IMR-90 (cell line): ENCODE measurements around the gene NDUFB4. TPM values are rescaled to one million over a fixed set of nuclear protein-coding genes. Genes with fewer than 3 reads are reported as not detected.

Experiments used
- ATAC-seq: fragments of 200-7000 bp; cut with Tn5 transposase; 2 replicates; pipeline ENCODE4 v1.9.1; 2020; ENCODE audit warnings: low read depth, mild to moderate bottlenecking, moderate library complexity
- BruUV-seq: library from RNA; stranded (reverse); fragments of 400-500 nt; replicated peaks from 2 replicates; lab custom pipeline; 2021; lab: Mats Ljungman, UMichigan
- CTCF ChIA-PET: fragments of 300-600 bp; formaldehyde crosslinking; extraction: SDS; loops from one replicate; lab custom pipeline; 2021; ENCODE audit warnings: antibody characterized with exemption; lab: Yijun Ruan, JAX
- POLR2A ChIA-PET: fragments of 300-600 bp; sonication (Branson Sonifier 250); formaldehyde crosslinking; loops from one replicate; lab custom pipeline; 2022; ENCODE audit warnings: antibody characterized with exemption; ENCODE audit not compliant: unreplicated experiment; lab: Charles Lee
- DNase-seq: peaks from one replicate; pipeline ENCODE4 v3.0.0; 2013
- H2AFZ ChIP-seq: replicated peaks from 2 replicates; pipeline ENCODE3; 2013; ENCODE audit warnings: low read length, mild to moderate bottlenecking; ENCODE audit not compliant: poor library complexity
- H2AK5ac ChIP-seq: 2 replicates; pipeline ENCODE4 v1.6.1; 2013; ENCODE audit warnings: low read depth, low read length, inconsistent platforms
- H2AK9ac ChIP-seq: replicated peaks from 2 replicates; pipeline ENCODE3; 2013; ENCODE audit warnings: mild to moderate bottlenecking, low read depth, low read length, moderate library complexity; ENCODE audit not compliant: poor library complexity
- H2BK120ac ChIP-seq: 2 replicates; pipeline ENCODE4 v1.6.1; 2013; ENCODE audit warnings: low read depth, low read length, inconsistent platforms
- H2BK15ac ChIP-seq: 3 replicates; pipeline ENCODE4 v1.6.1; 2013; ENCODE audit warnings: low read depth, low read length, inconsistent platforms
- H2BK20ac ChIP-seq: 2 replicates; pipeline ENCODE4 v1.6.1; 2013; ENCODE audit warnings: low read depth, mild to moderate bottlenecking, inconsistent platforms, low read length, moderate library complexity
- H2BK5ac ChIP-seq: 2 replicates; pipeline ENCODE4 v1.6.1; 2013; ENCODE audit warnings: mild to moderate bottlenecking, low read depth, low read length, inconsistent platforms; ENCODE audit not compliant: poor library complexity, severe bottlenecking
- H3K14ac ChIP-seq: replicated peaks from 2 replicates; pipeline ENCODE4 v1.6.1; 2013; ENCODE audit warnings: low read depth, low read length, inconsistent platforms
- H3K18ac ChIP-seq: 2 replicates; pipeline ENCODE4 v1.6.1; 2013; ENCODE audit warnings: low read depth, low read length, control low read depth
- H3K23ac ChIP-seq: 2 replicates; pipeline ENCODE4 v1.6.1; 2013; ENCODE audit warnings: low read depth, low read length, inconsistent platforms
- H3K27ac ChIP-seq: 2 replicates; pipeline ENCODE4 v1.5.1; 2013; ENCODE audit warnings: mild to moderate bottlenecking, control low read depth, low read length; ENCODE audit not compliant: insufficient read depth
- H3K27me3 ChIP-seq: 2 replicates; pipeline ENCODE4 v1.6.1; 2013; ENCODE audit warnings: low read length; ENCODE audit not compliant: control insufficient read depth, insufficient read depth
- H3K36me3 ChIP-seq: 2 replicates; pipeline ENCODE4 v1.6.1; 2013; ENCODE audit warnings: low read length, mixed read lengths; ENCODE audit not compliant: control insufficient read depth, insufficient read depth
- H3K4ac ChIP-seq: 2 replicates; pipeline ENCODE4 v1.6.1; 2013; ENCODE audit warnings: low read depth, low read length, inconsistent platforms
- H3K4me1 ChIP-seq: 2 replicates; pipeline ENCODE4 v1.6.1; 2013; ENCODE audit warnings: low read length, mixed read lengths; ENCODE audit not compliant: control insufficient read depth, insufficient read depth
- H3K4me2 ChIP-seq: 2 replicates; pipeline ENCODE4 v1.6.1; 2013; ENCODE audit warnings: low read depth, mild to moderate bottlenecking, control low read depth, low read length, moderate library complexity
- H3K4me3 ChIP-seq: 2 replicates; pipeline ENCODE4 v1.5.1; 2013; ENCODE audit warnings: low read depth, mild to moderate bottlenecking, control low read depth, low read length, moderate library complexity; ENCODE audit not compliant: insufficient read depth
- H3K56ac ChIP-seq: 2 replicates; pipeline ENCODE4 v1.6.1; 2013; ENCODE audit warnings: low read length, inconsistent platforms; ENCODE audit not compliant: insufficient read depth; ENCODE audit errors: extremely low read depth
- H3K79me1 ChIP-seq, 2 experiments: 2 replicates each; pipeline ENCODE4 v1.6.1; 2013; ENCODE audit warnings: low read length in 2 of 2, inconsistent platforms in 1 of 2, low read depth in 1 of 2
- H3K9ac ChIP-seq: 2 replicates; pipeline ENCODE4 v1.6.1; 2013; ENCODE audit warnings: low read depth, low read length, control low read depth
- H3K9me1 ChIP-seq: 2 replicates; pipeline ENCODE4 v1.6.1; 2013; ENCODE audit warnings: low read length, inconsistent platforms; ENCODE audit not compliant: insufficient read depth
- H3K9me3 ChIP-seq: 2 replicates; pipeline ENCODE4 v1.6.1; 2013; ENCODE audit warnings: low read length; ENCODE audit not compliant: control insufficient read depth, insufficient read depth
- H4K20me1 ChIP-seq: 2 replicates; pipeline ENCODE4 v1.6.1; 2013; ENCODE audit warnings: low read length, inconsistent platforms; ENCODE audit not compliant: insufficient read depth
- H4K5ac ChIP-seq: 2 replicates; pipeline ENCODE4 v1.6.1; 2013; ENCODE audit warnings: mild to moderate bottlenecking, low read depth, low read length, control low read depth
- H4K8ac ChIP-seq, 2 experiments: 2 replicates each; pipeline ENCODE4 v1.6.1; 2013; ENCODE audit warnings: low read depth in 2 of 2, low read length in 2 of 2, control low read depth in 1 of 2, inconsistent platforms in 1 of 2
- H4K91ac ChIP-seq: 2 replicates; pipeline ENCODE4 v1.6.1; 2013; ENCODE audit warnings: low read depth, low read length, inconsistent platforms; ENCODE audit not compliant: insufficient read depth
- CHD1 ChIP-seq: IDR thresholded peaks from 2 replicates; pipeline ENCODE4 v1.6.1; 2012; ENCODE audit warnings: low read depth, low read length, improper control_type of control experiment
- FOS ChIP-seq: fragments of 150-350 bp; IDR thresholded peaks from 2 replicates; pipeline ENCODE4 v1.6.1; 2016; ENCODE audit warnings: low read depth, low read length
- MAFK ChIP-seq: IDR thresholded peaks from 2 replicates; pipeline ENCODE4 v1.6.1; 2012; ENCODE audit warnings: low read depth, low read length, improper control_type of control experiment
- MAZ ChIP-seq: IDR thresholded peaks from 2 replicates; pipeline ENCODE4 v1.6.1; 2012; ENCODE audit warnings: low read depth, mild to moderate bottlenecking, low read length, improper control_type of control experiment, moderate library complexity, borderline replicate concordance
- MXI1 ChIP-seq: IDR thresholded peaks from 2 replicates; pipeline ENCODE4 v1.6.1; 2012; ENCODE audit warnings: low read depth, mild to moderate bottlenecking, low read length, moderate library complexity, borderline replicate concordance
- RAD21 ChIP-seq: IDR thresholded peaks from 2 replicates; pipeline ENCODE4 v1.6.1; 2012; ENCODE audit warnings: low read length, improper control_type of control experiment
- SMC3 ChIP-seq: fragments of 150-350 bp; IDR thresholded peaks from 2 replicates; pipeline ENCODE4 v1.6.1; 2016; ENCODE audit warnings: low read depth, mild to moderate bottlenecking, antibody characterized with exemption, low read length, moderate library complexity
- dilution Hi-C: fragments of 300-500 bp; cut with HindIII; formaldehyde crosslinking; loops from one replicate; pipeline ENCODE4 v1.14.3; 2018; ENCODE audit warnings: low sequenced_read_pairs; ENCODE audit not compliant: unreplicated experiment
- in situ Hi-C: fragments of 300-500 bp; cut with MboI; formaldehyde crosslinking; loops from 3 replicates; pipeline ENCODE4 v1.14.3; 2019; ENCODE audit warnings: low sequenced_read_pairs, inconsistent platforms, mixed read lengths
- intact Hi-C: fragments of 100-400 bp; cut with micrococcal nuclease; formaldehyde crosslinking; loops from 2 replicates; pipeline ENCODE4 v1.10.0; 2022
- polyA plus RNA-seq, 3 experiments: library from polyadenylated mRNA; depleted of rRNA; stranded (reverse); fragments of >200 nt; gene quantifications; 2 replicates each; pipeline ENCODE4 v1.2.3, GENCODE V29; 2012; ENCODE audit warnings: low replicate concordance in 1 of 3
- total RNA-seq: library from RNA; depleted of rRNA; stranded (reverse); fragments of >200 nt; gene quantifications from 2 replicates; pipeline ENCODE4 v1.2.3, GENCODE V29; 2012

NDUFB4 gene
- total and polyA plus RNA-seq, 2 of the 4 experiments (the other 2 are of a cell fraction): 53.9 to 278 TPM

GRCh38 chr3:120625159-120625586, 29.0 kb downstream of the NDUFB4 start:
- Histone ChIP-seq H3K9me3 (0 out of 2 replicates have a peak, but pooled peaks cover 6% of the 10 kb centered on the region), H4K91ac (no peak overlapping the region), H3K14ac (no peak overlapping the region), H3K18ac (no peak overlapping the region), H2AK9ac (no peak overlapping the region), H3K4me1 (no peaks in the 10 kb centered on the region), H2BK15ac (no peak overlapping the region), H4K8ac (no peak overlapping the region), H3K56ac (no peak overlapping the region), H3K4me2 (no peak overlapping the region), H3K4ac (no peak overlapping the region), H3K23ac (no peak overlapping the region), H3K79me1 (no peaks in the 10 kb centered on the region), H3K36me3 (no peaks in the 10 kb centered on the region), H4K5ac (no peak overlapping the region), H2BK20ac (no peak overlapping the region), H3K9me1 (no peaks in the 10 kb centered on the region), H4K20me1 (no peaks in the 10 kb centered on the region), H2BK5ac (no peak overlapping the region), H3K4me3 (no peak overlapping the region), H3K27ac (no peak overlapping the region), H2BK120ac (no peak overlapping the region), H2AK5ac (no peak overlapping the region), H3K27me3 (no peaks in the 10 kb centered on the region), H2AFZ (no peak overlapping the region), H3K9ac (no peak overlapping the region)
- ChIA-PET CTCF (no interaction called here), POLR2A (no interaction called here)
- ATAC-seq: no peak
- dilution Hi-C loops: no loop called here
- intact Hi-C loops: no loop called here
- no TSS peak for BruUV-seq
- in situ Hi-C loops: no loop called here
- TF ChIP-seq SMC3: no peak
- TF ChIP-seq MAZ: no peak
- no peak for TF ChIP-seq RAD21
- TF ChIP-seq MAFK: no peak
- no peak for TF ChIP-seq CHD1
- TF ChIP-seq MXI1: no peak
- TF ChIP-seq FOS: no peak
- no peak for DNase-seq
